Left lung (tissue), 10 donors: ENCODE data around the gene MEIS1. TPM values are rescaled to one million over a fixed set of nuclear protein-coding genes. Genes with fewer than 3 reads are reported as not detected.
"Not testable (repeated sequence)": the region's sequence is repeated elsewhere in the genome, so short reads cannot be mapped to it uniquely, and the experiment has no call there.

Experiments used
- ATAC-seq: fragments of 200-7000 bp; cut with Tn5 transposase; one replicate; pipeline ENCODE4 v1.9.1; 2020; ENCODE audit warnings: moderate library complexity
- DNase-seq, 4 donors: peaks; one replicate each; pipeline ENCODE4 v3.0.0-alpha.2; 2013 to 2020
- H3K27ac ChIP-seq, 2 donors: fragments of 200-600 bp; sonication (generic) in 1 of 2; one replicate each; pipeline versions ENCODE4 v1.5.0 to v1.8.0; 2020 to 2021
- H3K27me3 ChIP-seq, 2 donors: fragments of 200-600 bp; sonication (generic) in 1 of 2; one replicate each; pipeline versions ENCODE4 v1.5.0 to v1.8.0; 2020 to 2021
- H3K36me3 ChIP-seq, 2 donors: fragments of 200-600 bp; sonication (generic) in 1 of 2; one replicate each; pipeline versions ENCODE4 v1.5.0 to v1.8.0; 2020 to 2021
- H3K4me1 ChIP-seq, 2 donors: fragments of 200-600 bp; one replicate each; pipeline ENCODE4 v1.8.0; 2021
- H3K4me3 ChIP-seq, 2 donors: fragments of 200-600 bp; sonication (generic) in 1 of 2; one replicate each; pipeline versions ENCODE4 v1.5.0 to v1.8.0; 2020 to 2021; ENCODE audit warnings: mild to moderate bottlenecking in 1 of 2
- H3K9me3 ChIP-seq, 2 donors: fragments of 200-600 bp; sonication (generic) in 1 of 2; one replicate each; pipeline versions ENCODE4 v1.5.0 to v1.8.0; 2020 to 2021
- CTCF ChIP-seq, 2 donors: fragments of 200-600 bp; sonication (generic) in 1 of 2; IDR thresholded peaks; one replicate each; pipeline versions ENCODE4 v1.5.0 to v1.8.0; 2021; ENCODE audit warnings: antibody characterized with exemption in 2 of 2
- intact Hi-C, 2 donors: fragments of 100-400 bp; cut with DNase I; formaldehyde crosslinking; loops; one replicate each; pipeline versions ENCODE4 v1.11.2 to v1.14.2; 2022
- polyA plus RNA-seq, 6 donors: library from polyadenylated mRNA; unstranded; fragments of 120-200 nt; gene quantifications; one replicate each; pipeline ENCODE4 v1.2.1, GENCODE V29; 2013; ENCODE audit not compliant: insufficient read length in 6 of 6
- total RNA-seq, 2 donors: library from RNA; stranded (reverse); fragmentation: NEBNext Ultra II Directional; extraction: Animal tissue kit (Norgen Biotek cat#: 25700); gene quantifications; one replicate each; pipeline ENCODE4 v1.2.1, GENCODE V29; 2021
- donor health status: DM: no; HTN: yes; CAD: no.
- donor health status: DM: no; HTN: no; CAD: no.

The MEIS1 gene
- total and polyA plus RNA-seq, 8 donors: 54.3 to 193 (median 163) TPM

DNA sequence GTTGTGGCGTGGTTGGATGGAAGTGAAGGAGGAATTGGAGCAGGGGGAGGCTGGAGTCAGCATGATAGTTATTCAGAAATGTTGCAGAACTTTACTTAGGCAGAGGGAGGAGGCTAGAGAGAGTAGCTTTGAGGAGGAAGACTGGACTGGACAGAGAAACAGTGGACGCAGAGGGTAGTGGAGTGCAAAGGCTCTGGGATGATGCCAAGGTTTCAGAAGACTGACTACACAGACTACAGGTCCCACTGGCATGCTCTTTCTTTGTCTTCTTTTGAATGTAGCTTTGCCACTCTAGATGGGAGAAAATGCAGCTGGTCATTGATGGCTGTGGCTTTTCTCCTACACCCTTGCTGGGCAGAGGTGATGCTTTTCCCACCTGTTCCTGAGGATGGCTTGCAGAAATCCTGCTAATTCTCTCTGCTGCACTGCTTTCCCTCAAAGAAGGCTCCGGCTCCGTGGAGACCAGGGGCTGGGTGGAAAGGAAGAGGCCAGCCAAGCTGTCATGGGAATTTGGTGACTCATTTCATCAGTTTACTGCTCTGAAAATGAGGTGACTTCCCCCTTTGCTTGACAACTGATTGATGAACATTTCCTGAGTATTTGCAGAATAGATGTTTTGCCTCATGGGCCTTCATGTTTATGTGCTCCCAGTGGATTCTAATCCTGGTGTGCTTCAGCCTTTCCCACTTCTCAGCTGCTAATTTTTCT is 42.4 kb downstream of the MEIS1 start:
- Histone ChIP-seq H3K4me1 (peaks cover 6 to 45% of the 10 kb centered on the region in 2 donors), H3K36me3 (no peaks in the 10 kb centered on the region), H3K27me3 (no peaks in the 10 kb centered on the region), H3K27ac (peak overlapping the region; percentile 51 to 53), H3K4me3 (no peak overlapping the region), H3K9me3 (no peaks in the 10 kb centered on the region)
- ATAC-seq (peak; percentile 26), DNase-seq (no peak)
- no peak for TF ChIP-seq CTCF (IDR thresholded peaks at IDR 0.05)
- intact Hi-C loops: no loop called here

- H3K9me3 ChIP-seq: no peaks in the 10 kb centered on the region
- ATAC-seq: no peak
- H3K36me3 ChIP-seq: no peaks in the 10 kb centered on the region
- H3K4me1 ChIP-seq: peaks cover 6 to 45% of the 10 kb centered on the region in 2 donors
- peak overlapping the region in 1 of 2 donors; percentile 15 for H3K27ac ChIP-seq
- H3K27me3 ChIP-seq: no peaks in the 10 kb centered on the region
- intact Hi-C loops: no loop called here
- DNase-seq: no peak
- no peak for TF ChIP-seq CTCF (IDR thresholded peaks at IDR 0.05)
- H3K4me3 ChIP-seq: no peak overlapping the region
Measured at GRCh38 chr2:66478299-66478698, 43.4 kb downstream of the MEIS1 start.

- peak overlapping the region in 1 of 2 donors; percentile 15 for H3K27ac ChIP-seq
- ATAC-seq (no peak), DNase-seq (no peak)
- H3K36me3 ChIP-seq: no peaks in the 10 kb centered on the region
- no peak for TF ChIP-seq CTCF (IDR thresholded peaks at IDR 0.05)
- no peaks in the 10 kb centered on the region for H3K9me3 ChIP-seq
- intact Hi-C loops: no loop called here
- no peak overlapping the region for H3K4me3 ChIP-seq
- peaks cover 6 to 45% of the 10 kb centered on the region in 2 donors for H3K4me1 ChIP-seq
- no peaks in the 10 kb centered on the region for H3K27me3 ChIP-seq
Measured at GRCh38 chr2:66478731-66479316, 43.9 kb downstream of the MEIS1 start.

GRCh38 chr2:66481100-66481549 is 46.2 kb downstream of the MEIS1 start:
- Histone ChIP-seq H3K4me1 (peaks cover 5 to 44% of the 10 kb centered on the region in 2 donors), H3K4me3 (no peak overlapping the region), H3K27me3 (no peaks in the 10 kb centered on the region), H3K27ac (peak overlapping the region in 1 of 2 donors; percentile 39), H3K9me3 (no peaks in the 10 kb centered on the region), H3K36me3 (no peaks in the 10 kb centered on the region)
- TF ChIP-seq CTCF (IDR thresholded peaks at IDR 0.05): no peak
- DNase-seq (no peak), ATAC-seq (peak; percentile 24)
- intact Hi-C loops: no loop called here

DNA sequence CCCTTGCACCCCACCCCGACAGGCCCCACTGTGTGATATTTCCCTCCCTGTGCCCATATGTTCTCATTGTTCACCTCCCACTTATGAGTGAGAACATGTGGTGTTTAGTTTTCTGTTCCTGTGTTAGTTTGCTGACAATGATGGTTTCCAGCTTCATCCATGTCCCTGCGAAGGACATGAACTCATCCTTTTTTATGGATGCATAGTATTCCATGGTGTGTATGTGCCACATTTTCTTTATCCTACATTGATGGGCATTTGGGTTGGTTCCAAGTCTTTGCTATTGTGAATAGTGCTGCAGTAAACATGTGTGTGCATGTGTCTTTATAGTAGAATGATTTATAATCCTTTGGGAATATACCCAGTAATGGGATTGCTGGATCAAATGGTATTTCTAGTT is 50.3 kb downstream of the MEIS1 start:
- H3K27me3 ChIP-seq, DNase-seq, H3K4me3 ChIP-seq, ATAC-seq, intact Hi-C loops, H3K27ac ChIP-seq, H3K9me3 ChIP-seq, H3K36me3 ChIP-seq: not testable (repeated sequence)
- H3K4me1 ChIP-seq: peaks cover 12 to 30% of the 10 kb centered on the region in 2 donors
